Activated CD8-positive, alpha-beta memory T cell treated with anti-CD3 and anti-CD28 coated beads for 24 hours (primary cell): Measurements from ENCODE around the gene RC3H2.
A peak's percentile ranks its signal among the peaks of the same experiment; 100 is the strongest.

Experiments
- DNase-seq: peaks from one replicate; pipeline ENCODE4 v3.0.0-alpha.2; 2020

RC3H2 gene, protein sequence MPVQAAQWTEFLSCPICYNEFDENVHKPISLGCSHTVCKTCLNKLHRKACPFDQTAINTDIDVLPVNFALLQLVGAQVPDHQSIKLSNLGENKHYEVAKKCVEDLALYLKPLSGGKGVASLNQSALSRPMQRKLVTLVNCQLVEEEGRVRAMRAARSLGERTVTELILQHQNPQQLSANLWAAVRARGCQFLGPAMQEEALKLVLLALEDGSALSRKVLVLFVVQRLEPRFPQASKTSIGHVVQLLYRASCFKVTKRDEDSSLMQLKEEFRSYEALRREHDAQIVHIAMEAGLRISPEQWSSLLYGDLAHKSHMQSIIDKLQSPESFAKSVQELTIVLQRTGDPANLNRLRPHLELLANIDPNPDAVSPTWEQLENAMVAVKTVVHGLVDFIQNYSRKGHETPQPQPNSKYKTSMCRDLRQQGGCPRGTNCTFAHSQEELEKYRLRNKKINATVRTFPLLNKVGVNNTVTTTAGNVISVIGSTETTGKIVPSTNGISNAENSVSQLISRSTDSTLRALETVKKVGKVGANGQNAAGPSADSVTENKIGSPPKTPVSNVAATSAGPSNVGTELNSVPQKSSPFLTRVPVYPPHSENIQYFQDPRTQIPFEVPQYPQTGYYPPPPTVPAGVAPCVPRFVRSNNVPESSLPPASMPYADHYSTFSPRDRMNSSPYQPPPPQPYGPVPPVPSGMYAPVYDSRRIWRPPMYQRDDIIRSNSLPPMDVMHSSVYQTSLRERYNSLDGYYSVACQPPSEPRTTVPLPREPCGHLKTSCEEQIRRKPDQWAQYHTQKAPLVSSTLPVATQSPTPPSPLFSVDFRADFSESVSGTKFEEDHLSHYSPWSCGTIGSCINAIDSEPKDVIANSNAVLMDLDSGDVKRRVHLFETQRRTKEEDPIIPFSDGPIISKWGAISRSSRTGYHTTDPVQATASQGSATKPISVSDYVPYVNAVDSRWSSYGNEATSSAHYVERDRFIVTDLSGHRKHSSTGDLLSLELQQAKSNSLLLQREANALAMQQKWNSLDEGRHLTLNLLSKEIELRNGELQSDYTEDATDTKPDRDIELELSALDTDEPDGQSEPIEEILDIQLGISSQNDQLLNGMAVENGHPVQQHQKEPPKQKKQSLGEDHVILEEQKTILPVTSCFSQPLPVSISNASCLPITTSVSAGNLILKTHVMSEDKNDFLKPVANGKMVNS

DNA sequence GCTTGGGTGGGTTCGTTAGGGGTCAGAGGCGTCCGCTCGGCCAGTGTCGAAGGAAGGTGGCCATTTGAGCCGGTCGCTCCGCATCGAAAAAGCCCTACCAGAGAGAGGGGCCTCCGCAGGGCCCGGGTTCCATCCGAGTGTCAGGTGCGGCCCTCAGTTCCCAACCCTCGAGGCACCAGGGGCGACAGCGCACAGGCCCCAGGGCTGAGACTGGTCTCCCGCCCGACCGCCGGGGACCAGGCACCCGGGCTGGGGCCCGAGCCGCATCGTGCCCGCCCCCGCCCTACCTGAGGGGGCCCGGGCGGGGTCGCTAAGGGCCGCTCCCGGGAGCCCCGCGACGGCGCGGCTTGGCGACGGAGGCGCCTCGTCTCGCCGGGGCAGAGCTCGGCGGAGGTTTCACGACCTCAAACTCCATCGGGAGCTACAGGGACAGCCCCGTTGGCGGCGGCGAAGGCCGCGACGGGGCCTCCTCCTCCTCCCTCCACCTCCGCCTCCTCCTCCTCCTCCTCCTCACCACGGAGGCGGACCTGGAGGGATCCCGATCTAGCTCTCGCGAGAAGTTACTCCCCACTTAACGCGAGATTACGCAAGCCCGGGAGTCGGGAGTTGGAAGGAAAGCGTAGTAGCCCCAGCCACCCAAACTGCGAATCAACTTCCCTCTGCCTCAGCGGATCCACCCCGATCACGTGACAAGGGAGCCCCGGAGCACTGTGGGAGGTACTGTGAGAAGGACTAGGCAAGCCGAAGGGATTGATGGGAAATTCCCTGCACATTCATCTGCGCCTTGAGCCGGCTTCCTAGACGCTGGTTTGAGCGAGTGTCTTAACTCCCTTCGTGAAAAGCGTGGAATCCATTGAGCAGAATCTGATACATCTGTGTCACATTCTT lies at the start of gene RC3H2:
TSS of gene RC3H2 (minus strand) at position 537 of the 888 bp plus-strand sequence. CDS start 7,850 bp downstream, outside the sequence.
- peak; percentile 97 for DNase-seq

DNA sequence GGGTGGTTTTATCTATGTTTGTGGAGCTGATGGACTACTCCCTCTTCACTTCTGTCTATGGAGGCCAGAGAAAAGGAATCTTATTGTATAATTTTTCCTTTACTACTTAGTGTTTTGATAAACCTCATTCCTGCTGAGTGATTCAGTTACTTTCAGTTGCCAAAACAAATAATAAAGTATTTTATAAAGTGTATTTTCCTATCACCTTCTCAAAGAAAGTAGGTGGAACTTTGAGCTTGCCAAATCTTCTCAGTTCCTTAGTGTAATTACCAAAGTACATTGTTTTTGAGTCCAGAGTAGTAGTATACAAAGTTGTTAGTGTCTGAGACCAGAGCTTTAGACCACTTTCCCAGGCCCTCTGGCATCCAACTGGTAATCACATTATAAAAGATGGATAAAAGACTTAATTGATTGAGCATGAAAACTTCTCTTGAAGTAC lies 49.1 kb upstream of the RC3H2 start:
- no peak for DNase-seq

DNA sequence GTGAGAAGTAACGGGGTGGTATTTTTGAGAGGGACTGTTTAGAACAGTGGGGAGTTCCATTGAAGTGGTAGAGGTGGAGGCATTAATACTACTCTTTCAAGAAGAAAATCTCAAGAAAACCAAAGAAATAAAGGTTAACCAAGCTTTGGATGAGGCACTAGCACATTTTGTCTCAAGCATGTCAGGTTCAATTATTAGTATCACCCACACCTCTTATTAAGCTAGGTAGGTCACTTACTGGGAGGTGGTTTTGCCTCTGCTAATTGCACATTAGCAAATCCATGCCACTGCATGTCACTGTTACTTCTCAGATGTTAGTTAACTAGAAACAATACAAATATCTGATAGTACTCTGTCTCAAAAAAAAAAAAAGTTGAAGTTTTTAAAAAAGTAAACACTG lies 45.9 kb upstream of the RC3H2 start:
- DNase-seq, result no peak

DNA sequence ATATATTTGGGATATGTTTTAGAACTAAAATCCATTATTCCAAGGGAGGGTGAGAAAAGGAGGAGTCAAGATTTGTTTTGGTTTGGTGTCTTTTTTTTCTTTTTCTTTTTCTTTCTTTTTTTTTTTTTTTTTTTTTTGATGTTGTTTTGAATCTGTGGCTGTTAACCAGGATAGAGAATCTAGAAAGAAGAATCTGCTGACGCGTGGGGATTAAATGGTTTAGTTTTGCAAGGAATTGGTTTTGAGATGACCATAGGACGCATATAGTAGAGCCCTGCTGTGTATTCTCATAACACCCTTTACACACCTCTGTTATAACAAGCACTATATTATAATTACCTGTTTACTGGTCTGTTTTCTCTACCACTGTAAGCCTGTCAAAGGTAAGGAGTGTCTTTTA lies 45.1 kb upstream of the RC3H2 start:
- DNase-seq, result no peak

DNA sequence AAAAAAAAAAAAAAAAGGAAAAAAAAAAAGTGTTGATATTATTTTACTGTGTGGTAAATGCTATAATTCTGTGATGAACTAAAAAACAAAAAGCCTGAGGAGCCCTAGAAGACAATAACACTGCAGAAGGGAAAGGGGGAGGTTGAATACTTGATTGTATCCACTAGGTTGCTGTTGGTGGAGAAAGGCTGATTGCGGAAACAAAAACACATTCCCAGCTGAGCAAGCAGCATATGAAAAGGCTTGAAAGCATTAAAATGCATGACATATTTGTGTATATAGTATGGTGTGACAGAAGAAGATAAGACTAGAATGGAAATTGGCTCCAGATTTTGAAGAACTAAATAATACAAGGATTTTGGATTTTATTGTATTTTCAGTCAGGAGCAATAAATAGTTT lies 44.5 kb upstream of the RC3H2 start:
- DNase-seq, result no peak

DNA sequence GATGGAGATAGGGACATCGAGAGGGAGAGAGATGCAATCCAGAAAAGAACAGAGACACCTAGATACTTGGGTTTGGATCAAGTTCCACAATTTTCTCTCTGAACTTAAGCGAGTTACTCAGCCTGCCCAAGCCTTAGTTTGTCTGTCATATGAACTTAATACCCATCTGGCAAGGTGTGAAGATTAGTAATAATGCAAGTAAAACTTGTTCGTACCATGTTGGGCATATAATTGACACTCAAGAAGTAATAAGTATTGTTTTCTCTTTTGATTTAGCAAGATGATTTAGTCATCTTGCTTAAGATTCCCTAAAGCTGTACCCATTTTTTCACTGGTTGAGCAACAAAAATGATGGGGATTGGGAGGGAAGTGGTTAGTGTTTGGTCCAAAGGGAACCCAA lies 43.2 kb upstream of the RC3H2 start:
- DNase-seq, result no peak

DNA sequence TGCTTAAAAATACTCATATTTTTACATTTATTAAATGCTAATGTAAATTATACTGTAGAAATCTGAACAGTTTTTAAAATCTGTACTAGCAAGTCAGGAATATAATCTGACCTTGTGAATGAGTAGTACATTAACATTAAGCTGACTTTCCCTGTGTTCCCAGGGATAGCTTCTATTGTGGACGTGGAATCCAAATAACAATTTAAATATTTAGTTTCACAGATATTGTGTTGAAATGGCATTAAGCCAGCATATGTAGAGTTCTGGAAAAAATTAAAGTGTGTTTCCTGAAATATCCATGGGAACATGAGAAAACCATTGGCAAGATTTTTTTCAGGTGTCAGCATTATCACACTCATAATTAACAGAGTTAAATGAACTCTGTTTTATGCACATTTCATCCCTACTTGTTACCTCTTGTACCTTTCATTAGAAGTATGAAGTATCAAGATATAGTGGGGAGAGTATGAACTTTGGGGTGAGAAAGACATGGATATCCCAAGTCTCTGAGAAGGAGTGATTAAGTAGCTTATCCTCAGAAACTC lies 41.4 kb upstream of the RC3H2 start:
- no peak for DNase-seq

DNA sequence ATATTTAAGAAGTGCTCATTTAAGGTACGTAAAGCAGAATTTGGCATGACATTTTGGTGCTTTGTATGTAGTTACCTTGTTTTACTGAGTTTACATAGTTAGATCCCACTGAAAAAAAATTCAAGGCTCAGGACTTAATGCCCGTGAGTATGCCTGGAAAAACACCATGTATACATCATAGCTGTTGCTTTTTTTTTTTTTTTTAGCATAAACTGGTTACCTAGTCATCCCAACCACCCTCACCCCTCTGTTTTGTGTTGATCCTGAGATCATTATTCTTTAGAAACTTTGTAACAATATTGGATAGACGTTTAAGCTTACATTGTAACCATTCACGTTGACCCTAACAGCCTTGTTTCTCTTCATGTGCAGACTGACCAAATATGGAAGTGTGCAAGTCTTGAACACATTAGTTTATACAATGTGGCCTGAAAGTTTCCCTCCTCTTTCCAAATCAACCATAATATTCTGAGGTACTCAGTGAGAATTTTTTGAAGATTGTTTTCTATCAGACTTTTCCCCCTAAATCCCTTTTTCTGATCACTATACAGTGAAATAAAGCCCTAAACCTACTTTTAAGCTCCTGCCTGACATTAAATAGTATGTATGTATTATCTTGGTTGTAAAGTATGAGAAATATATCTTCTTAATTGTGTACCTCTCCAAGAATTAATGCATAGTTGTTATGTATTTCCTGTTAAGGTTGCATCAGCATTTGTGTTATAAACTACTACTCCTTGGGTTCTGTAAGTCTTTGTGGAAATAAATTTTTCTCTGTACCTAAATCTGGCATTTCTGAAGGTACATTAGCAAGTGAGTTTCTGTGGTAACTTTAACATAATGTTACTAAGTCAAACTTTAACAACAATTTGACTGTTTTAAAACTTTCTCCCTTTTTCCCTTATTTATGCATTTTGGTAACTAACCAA lies 40.1 kb upstream of the RC3H2 start:
- no peak for DNase-seq

DNA sequence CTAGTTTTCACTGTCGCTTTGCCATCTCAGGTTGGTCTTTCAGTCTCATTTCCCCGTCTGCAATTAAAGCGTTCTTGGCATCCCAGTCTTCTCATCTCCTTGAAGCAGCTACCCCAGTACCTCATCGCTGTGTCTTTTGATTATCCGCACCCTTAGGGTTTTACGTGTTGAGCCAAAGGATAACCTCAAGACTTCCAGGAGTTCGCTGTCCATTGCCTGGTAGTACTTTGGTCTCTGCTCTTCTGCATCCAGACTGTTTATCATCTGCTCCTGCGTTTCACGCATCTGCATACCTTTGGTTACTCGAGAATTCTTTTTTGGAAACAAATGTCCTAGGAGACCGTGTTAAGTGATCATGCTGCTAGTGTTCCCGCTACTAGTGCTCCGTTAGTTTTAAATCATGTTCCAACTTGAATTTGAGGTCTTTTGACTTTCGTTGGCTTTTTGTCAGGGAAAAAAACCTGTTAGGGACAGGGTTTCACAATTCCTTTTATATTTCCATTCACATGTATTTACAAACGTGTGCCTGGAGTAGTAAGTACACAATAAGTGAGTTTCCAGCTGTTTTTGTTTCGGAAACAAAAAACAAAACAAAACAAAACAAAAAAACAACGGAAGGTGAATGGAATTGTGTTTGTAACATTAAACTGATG lies 36.5 kb upstream of the RC3H2 start:
- no peak for DNase-seq

DNA sequence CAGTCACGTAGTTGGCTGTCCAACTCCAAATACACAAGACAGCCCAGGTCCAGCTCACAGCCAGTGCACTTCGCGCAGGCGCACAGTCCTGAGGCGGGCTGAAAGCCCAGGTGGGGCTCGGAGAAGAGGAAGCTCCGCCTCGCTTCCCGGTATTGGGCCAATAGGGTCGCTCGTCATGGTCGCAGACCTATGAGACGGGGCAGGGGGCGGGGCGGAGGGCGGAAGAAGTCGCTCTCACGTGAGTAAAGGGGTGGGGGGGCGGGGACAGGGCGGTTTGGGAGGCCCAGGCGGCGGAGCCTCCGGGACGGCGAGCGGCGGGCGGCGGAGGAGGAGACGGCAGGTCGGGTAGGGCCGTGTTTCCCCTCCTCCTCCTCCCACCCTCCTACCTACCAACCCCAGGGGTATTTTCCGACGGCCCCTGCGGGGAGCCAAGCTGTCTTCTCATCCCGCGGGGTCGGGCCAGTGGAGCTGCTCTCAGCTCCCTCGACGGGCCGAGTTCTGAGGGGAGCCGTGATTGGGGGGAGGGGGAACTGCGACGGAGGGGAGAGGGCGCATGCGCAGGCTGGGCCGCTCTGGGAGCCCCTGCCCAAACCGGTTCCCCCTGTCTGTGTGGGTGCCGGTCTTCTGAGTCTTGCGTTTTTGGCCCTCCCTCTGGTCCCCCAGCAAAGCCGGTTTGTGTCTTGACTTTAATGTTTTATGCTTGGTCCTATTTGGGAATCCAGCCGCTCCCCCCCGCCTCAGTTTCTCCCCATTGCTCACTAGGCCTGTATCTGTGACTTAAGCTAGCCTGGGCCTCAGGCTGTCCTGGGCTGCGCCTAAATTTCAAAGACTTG lies 35.8 kb upstream of the RC3H2 start, which contains the start of gene RABGAP1:
TSS of gene RABGAP1 (plus strand) at position 272 of the 833 bp plus-strand sequence. CDS start 16,040 bp downstream, outside the sequence.
- peak; percentile 98 for DNase-seq

DNA sequence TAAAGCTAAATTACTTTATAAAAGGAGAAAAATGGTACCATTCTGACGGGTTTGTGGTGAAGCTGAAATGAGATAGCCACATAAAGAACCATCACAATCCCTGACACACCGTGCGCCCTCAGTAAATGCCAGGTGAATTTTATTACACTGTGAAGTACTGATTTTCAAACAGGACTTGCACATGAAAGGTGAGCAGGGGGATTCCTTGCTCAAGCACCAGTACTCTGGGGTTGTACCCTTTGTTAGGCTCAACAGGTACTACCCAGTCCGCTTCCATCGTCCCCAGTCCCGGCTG lies 35.2 kb upstream of the RC3H2 start:
- no peak for DNase-seq

DNA sequence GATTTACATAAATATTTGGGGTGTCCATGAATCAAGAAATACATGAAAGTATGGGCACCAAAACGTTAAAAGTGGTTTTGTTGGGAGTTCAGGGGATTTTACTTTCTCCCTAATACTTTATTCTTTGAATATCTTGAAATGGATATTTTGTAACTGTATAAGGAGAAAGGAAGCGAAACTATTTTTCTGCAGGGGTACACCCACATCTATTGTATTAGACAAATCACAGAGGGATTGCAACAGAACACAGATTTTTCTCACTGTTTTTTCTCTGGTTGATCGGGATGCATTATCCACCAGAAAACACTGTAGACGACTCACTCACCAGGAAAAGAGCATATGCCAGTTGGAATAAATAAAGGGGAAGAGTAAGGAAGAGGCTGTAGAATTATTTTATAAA lies 34.4 kb upstream of the RC3H2 start:
- no peak for DNase-seq

DNA sequence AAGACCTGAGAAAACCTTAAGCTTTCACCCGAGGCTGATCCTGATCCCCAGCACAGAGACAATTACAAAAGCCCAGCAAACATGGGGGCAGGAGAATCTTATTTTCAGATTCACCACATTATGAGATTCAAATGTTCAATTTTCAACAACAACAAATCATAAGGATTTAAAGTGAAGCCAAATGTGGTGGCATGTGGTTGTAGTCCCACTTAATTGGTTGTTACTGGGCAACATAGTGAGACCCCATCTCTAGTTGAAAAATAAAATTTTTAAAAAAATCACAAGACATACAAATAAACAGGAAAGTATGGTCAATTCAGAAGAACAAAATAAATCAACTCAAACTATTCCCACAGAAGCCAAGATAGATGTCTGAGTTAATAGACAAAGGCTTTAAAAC lies 31.7 kb upstream of the RC3H2 start:
- DNase-seq, result no peak

DNA sequence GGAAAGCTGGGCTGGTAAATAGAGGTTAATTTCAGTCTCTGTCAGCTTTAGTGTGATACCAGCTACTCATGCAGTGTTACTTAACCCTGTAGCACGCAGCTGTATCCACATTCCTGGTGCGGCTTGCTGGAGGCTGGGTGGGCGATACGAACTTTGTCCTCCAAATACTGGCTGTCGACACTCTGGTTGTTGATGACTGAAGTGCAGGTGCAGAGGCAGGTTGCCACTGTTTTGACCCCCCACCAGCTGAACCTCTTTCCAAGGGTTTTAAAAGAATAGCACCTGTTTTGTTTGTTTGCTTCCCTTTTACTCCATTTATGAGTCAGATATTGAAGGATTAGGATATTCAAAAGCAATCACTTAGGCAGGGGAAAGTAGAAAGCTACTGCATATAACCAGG lies 31.3 kb upstream of the RC3H2 start:
- no peak for DNase-seq

DNA sequence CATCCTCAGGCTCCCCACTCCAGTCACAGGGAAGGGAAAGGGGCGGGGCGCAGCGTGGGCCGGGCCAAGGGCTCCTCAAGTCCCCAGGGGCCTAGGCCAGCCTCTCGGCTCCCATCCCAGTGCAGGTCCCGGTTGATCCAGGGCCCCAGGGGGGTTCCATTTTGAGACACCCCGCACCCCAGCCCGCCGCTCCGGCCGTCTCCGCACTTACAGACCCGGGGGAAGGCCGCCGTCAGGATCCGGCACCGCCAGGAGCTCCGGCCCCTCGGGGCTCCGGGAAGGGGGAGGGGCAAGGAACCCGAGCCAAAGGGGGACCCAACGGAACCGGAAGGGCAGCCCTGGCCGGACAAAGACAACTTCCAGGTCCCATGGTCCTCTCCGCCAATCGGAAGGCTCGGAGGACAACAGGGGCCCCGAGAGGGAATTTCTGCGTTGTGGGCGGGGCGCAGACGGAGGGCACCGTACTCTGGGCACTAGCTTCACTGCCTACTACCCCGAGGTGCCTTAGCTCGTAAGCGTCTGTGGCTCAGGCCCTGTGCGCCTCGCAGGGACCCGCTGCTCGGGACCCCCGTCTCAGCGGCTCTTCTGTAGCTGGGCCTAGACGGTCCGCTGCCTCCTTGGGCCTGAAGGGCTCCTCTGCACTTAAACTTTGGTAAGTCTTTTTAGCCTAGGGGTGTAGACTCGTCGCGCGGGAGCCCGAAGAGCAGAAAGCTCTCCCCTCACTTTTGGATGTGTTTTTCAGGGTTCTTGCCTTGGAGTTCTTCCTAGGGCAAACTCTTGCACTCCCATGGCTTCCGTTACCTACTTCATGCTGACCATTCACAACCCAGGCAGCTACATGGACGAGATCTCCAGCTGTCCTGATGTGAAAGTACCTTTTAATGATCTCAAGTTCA lies 26.3 kb upstream of the RC3H2 start, which contains the start of gene ZBTB26:
TSS of gene ZBTB26 (minus strand) at position 287 of the 896 bp plus-strand sequence. CDS start 11,578 bp downstream, outside the sequence.
- DNase-seq, result peak; percentile 93

DNA sequence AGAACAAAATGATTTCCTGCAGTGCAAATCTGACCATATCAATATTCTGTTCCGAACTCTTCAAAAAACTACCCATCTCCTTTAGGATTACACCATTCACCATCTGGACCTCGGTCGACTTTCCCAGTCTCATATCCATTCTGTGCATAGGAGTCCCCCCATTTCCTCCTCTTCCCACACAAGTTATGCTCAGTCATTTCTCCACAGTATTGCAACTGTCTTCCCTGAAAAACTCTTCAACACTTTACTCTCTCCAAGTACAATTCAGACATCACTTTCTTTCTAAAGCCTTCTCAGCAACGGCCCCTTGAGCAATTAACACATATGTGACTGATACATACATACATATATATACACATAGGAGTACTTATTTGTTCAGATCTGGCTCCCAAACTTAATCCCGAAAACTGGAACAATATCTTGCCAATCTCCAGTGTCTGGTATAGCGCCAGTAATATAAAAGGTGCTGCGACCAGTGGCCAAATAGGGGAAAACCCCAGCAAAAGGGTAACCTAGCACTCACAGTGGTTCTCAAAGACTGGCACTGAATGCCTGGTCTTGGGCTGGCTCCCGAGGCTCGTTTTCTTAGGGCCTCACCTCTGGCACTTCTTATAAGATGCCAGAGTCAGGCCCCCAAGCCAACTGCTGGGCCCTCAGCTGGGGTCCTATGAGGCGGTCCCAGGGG lies 25.5 kb upstream of the RC3H2 start:
- DNase-seq, result no peak

DNA sequence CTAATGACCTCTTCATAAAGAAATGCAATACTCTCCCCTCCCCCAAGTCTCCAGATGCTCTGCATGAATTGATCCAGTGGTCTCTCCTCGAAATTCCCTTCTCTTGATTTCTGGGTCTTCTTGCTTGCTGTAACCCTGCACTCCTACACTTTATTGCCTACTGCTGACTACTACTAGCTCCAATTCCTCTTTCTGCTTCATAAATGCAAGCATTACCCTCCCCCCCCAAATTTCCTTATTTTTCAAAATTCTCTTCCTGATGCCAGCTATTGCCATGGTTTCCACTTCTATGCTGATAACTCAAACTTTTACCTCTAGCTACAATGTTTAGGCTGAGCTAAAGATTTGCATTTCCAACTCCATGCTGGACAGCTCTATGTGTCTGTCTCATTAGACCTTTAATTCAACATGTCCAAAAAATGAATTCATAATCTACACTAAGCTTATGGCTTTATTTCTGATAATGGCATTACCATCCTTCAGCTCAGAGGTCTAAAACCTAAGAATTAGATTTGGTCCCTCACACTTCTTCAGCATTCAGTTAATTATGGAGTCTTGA lies 24.7 kb upstream of the RC3H2 start:
- DNase-seq, result no peak
